ENCODE data around the gene RNGTT.

DNA sequence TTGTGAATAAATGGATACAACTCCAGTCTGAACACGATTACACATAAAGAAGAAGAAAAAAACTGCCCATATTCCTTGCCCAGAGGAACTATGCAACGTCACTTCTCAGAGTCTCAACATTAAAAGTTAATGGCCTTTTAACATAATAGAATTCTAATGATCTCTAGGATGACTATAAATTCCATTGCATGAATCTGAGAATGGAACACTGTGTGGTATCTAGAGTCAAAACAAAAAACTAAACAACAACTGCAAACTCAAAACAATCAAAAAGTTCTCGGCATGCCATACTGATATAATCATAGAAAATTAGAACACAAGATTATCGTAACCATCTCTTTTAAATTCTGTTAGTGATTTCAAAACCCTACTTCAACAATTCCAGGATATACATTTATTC, 283.6 kb downstream of the RNGTT start:
- TF ChIP-seq, protein P1, sequence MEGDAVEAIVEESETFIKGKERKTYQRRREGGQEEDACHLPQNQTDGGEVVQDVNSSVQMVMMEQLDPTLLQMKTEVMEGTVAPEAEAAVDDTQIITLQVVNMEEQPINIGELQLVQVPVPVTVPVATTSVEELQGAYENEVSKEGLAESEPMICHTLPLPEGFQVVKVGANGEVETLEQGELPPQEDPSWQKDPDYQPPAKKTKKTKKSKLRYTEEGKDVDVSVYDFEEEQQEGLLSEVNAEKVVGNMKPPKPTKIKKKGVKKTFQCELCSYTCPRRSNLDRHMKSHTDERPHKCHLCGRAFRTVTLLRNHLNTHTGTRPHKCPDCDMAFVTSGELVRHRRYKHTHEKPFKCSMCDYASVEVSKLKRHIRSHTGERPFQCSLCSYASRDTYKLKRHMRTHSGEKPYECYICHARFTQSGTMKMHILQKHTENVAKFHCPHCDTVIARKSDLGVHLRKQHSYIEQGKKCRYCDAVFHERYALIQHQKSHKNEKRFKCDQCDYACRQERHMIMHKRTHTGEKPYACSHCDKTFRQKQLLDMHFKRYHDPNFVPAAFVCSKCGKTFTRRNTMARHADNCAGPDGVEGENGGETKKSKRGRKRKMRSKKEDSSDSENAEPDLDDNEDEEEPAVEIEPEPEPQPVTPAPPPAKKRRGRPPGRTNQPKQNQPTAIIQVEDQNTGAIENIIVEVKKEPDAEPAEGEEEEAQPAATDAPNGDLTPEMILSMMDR (conservative IDR thresholded peaks at IDR 0.05 in 1 of 2, IDR thresholded peaks at IDR 0.05 in 1 of 2; ENCODE audit: extremely low read depth in 1 of 2, insufficient read depth in 1 of 2, low read depth in 1 of 2, low read length in 2 of 2) = no peak
- TF ChIP-seq EZH2 (IDR thresholded peaks at IDR 0.05; ENCODE audit: borderline replicate concordance, low read length) = no peak

All from mammary epithelial cell (primary cell).